Parathyroid adenoma (tissue), 2 donors: ENCODE measurements around the gene NRG4.
A peak's percentile ranks its signal among the peaks of the same experiment; 100 is the strongest.
"Not testable (repeated sequence)": the region's sequence is repeated elsewhere in the genome, so short reads cannot be mapped to it uniquely, and the experiment has no call there.

Experiments
- H2AFZ ChIP-seq: fragments of 300-600 bp; sonication (generic); one replicate; pipeline ENCODE4 v1.7.0; 2017; ENCODE audit warnings: antibody characterized with exemption, mild to moderate bottlenecking
- H3K27ac ChIP-seq: fragments of 300-600 bp; sonication (generic); one replicate; pipeline ENCODE4 v1.7.0; 2017
- H3K27me3 ChIP-seq: fragments of 300-600 bp; sonication (generic); one replicate; pipeline ENCODE4 v1.7.0; 2017; ENCODE audit warnings: low read length; ENCODE audit not compliant: control insufficient read depth, insufficient read depth
- H3K36me3 ChIP-seq: fragments of 300-600 bp; sonication (generic); one replicate; pipeline ENCODE4 v1.7.0; 2017; ENCODE audit warnings: low read length; ENCODE audit not compliant: control insufficient read depth, insufficient read depth
- H3K4me1 ChIP-seq: fragments of 300-600 bp; sonication (generic); one replicate; pipeline ENCODE4 v1.7.0; 2017; ENCODE audit warnings: control low read depth
- H3K4me2 ChIP-seq: fragments of 300-600 bp; sonication (generic); one replicate; pipeline ENCODE4 v1.7.0; 2017; ENCODE audit warnings: low read length
- H3K4me3 ChIP-seq: fragments of 300-600 bp; sonication (generic); one replicate; pipeline ENCODE4 v1.7.0; 2017; ENCODE audit warnings: low read depth, low read length
- H3K79me2 ChIP-seq: fragments of 300-600 bp; sonication (generic); one replicate; pipeline ENCODE4 v1.7.0; 2017; ENCODE audit warnings: control low read depth
- H3K9ac ChIP-seq: fragments of 300-600 bp; sonication (generic); one replicate; pipeline ENCODE4 v1.7.0; 2017; ENCODE audit warnings: mild to moderate bottlenecking
- H3K9me3 ChIP-seq: fragments of 300-600 bp; sonication (generic); one replicate; pipeline ENCODE4 v1.7.0; 2017; ENCODE audit warnings: low read length; ENCODE audit not compliant: control insufficient read depth
- CTCF ChIP-seq: fragments of 300-600 bp; sonication (generic); IDR thresholded peaks from one replicate; pipeline ENCODE4 v1.7.0; 2017; ENCODE audit warnings: antibody characterized with exemption, mild to moderate bottlenecking
- donor health status: primary hyperparathyroidism.

Gene NRG4

GRCh38 chr15:75923756-75924155, 88.5 kb downstream of the NRG4 start:
- H3K79me2 ChIP-seq: no peaks in the 10 kb centered on the region
- H3K27me3 ChIP-seq: no peaks in the 10 kb centered on the region
- no peak overlapping the region for H3K27ac ChIP-seq
- no peaks in the 10 kb centered on the region for H3K4me1 ChIP-seq
- H3K9me3 ChIP-seq: no peaks in the 10 kb centered on the region
- H3K4me2 ChIP-seq: no peak overlapping the region
- no peaks in the 10 kb centered on the region for H3K36me3 ChIP-seq
- no peak for TF ChIP-seq CTCF
- no peak overlapping the region for H3K9ac ChIP-seq
- no peak overlapping the region for H2AFZ ChIP-seq
- H3K4me3 ChIP-seq: no peak overlapping the region

- Histone ChIP-seq H3K27ac (no peak overlapping the region), H3K36me3 (no peaks in the 10 kb centered on the region), H3K4me1 (no peaks in the 10 kb centered on the region), H3K4me2 (no peak overlapping the region), H3K9me3 (no peaks in the 10 kb centered on the region), H3K4me3 (no peak overlapping the region), H3K79me2 (no peaks in the 10 kb centered on the region), H3K27me3 (no peaks in the 10 kb centered on the region), H2AFZ (no peak overlapping the region), H3K9ac (no peak overlapping the region)
- peak; percentile 8 for TF ChIP-seq CTCF
Measured at GRCh38 chr15:75921732-75922703, 90.2 kb downstream of the NRG4 start.

GRCh38 chr15:75920079-75920478, 92.1 kb downstream of the NRG4 start:
- H3K27ac ChIP-seq: no peak overlapping the region
- no peaks in the 10 kb centered on the region for H3K9me3 ChIP-seq
- no peaks in the 10 kb centered on the region for H3K79me2 ChIP-seq
- H3K27me3 ChIP-seq: no peaks in the 10 kb centered on the region
- no peak overlapping the region for H3K4me2 ChIP-seq
- no peaks in the 10 kb centered on the region for H3K4me1 ChIP-seq
- no peak overlapping the region for H2AFZ ChIP-seq
- no peak for TF ChIP-seq CTCF
- H3K4me3 ChIP-seq: no peak overlapping the region
- no peak overlapping the region for H3K9ac ChIP-seq
- H3K36me3 ChIP-seq: no peaks in the 10 kb centered on the region

- H3K36me3 ChIP-seq: no peaks in the 10 kb centered on the region
- H3K4me2 ChIP-seq: no peak overlapping the region
- no peaks in the 10 kb centered on the region for H3K79me2 ChIP-seq
- no peak overlapping the region for H2AFZ ChIP-seq
- H3K4me1 ChIP-seq: no peaks in the 10 kb centered on the region
- no peak overlapping the region for H3K9ac ChIP-seq
- no peak for TF ChIP-seq CTCF
- no peak overlapping the region for H3K27ac ChIP-seq
- H3K27me3 ChIP-seq: no peaks in the 10 kb centered on the region
- H3K4me3 ChIP-seq: no peak overlapping the region
- H3K9me3 ChIP-seq: no peaks in the 10 kb centered on the region
Measured at GRCh38 chr15:75918135-75918534, 94.1 kb downstream of the NRG4 start.

GRCh38 chr15:75916978-75917377, 95.2 kb downstream of the NRG4 start:
- Histone ChIP-seq H2AFZ (no peak overlapping the region), H3K4me2 (no peak overlapping the region), H3K79me2 (no peaks in the 10 kb centered on the region), H3K4me3 (no peak overlapping the region), H3K36me3 (no peaks in the 10 kb centered on the region), H3K4me1 (no peaks in the 10 kb centered on the region), H3K27ac (no peak overlapping the region), H3K9ac (no peak overlapping the region), H3K9me3 (no peaks in the 10 kb centered on the region), H3K27me3 (no peaks in the 10 kb centered on the region)
- TF ChIP-seq CTCF: no peak

GRCh38 chr15:75910355-75910754, 101.9 kb downstream of the NRG4 start:
- H3K27ac ChIP-seq, H3K4me2 ChIP-seq, H3K79me2 ChIP-seq, H3K27me3 ChIP-seq, H3K36me3 ChIP-seq, H3K4me1 ChIP-seq, H3K4me3 ChIP-seq, H3K9me3 ChIP-seq, H2AFZ ChIP-seq, H3K9ac ChIP-seq: not testable (repeated sequence)
